ENCODE results near the gene ARHGAP45. TPM values are rescaled to one million over a fixed set of nuclear protein-coding genes. Genes with fewer than 3 reads are reported as not detected.
A peak's percentile ranks its signal among the peaks of the same experiment; 100 is the strongest.

Gene ARHGAP45
- total RNA-seq, 4 donors from 2014 or later = 28.4 to 66.9 (median 38.6) TPM

DNA sequence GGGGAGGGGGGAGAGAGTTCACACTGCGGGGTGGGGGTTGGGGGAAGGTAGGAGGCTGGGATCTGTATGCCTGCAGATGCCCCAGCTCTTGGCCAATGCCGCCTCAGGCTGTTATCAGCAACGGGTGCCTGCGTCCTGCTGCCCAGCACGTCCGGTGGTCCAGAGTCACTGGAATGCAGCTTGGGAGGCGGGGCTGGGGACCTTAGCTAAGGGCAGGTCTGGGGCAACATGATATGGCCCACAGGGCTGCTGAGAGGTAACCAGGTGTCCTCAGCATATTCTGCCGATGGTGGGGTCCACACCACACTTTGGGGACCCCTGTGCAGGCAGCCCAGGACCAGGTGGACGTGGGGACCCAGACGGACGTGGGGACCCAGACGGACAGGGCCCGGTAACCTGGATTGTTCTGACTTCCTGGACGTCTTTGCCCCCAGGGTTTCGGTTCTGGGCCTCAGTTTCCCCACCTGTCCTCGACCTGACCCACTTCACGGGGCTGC, 668 bp upstream of the ARHGAP45 start:
- Histone ChIP-seq H3K27me3 (peaks cover 2 to 59% of the 10 kb centered on the region in 2 donors), H3K36me3 (no peaks in the 10 kb centered on the region), H3K27ac (peak overlapping the region in 1 of 4 donors; percentile 87), H3K9me3 (peaks cover 0 to 4% (median 0%) of the 10 kb centered on the region in 4 donors), H3K4me3 (peak overlapping the region in 2 of 4 donors; percentile 47 to 55), H3K4me1 (peaks cover 0 to 60% (median 19%) of the 10 kb centered on the region in 4 donors)
- WGBS, 2 donors = 34 to 49% methylated on average over 15 to 17 of the region's 17 CpGs
- DNase-seq (ENCODE audit: low spot score in 2 of 2) = no peak
- TF ChIP-seq, protein P1, sequence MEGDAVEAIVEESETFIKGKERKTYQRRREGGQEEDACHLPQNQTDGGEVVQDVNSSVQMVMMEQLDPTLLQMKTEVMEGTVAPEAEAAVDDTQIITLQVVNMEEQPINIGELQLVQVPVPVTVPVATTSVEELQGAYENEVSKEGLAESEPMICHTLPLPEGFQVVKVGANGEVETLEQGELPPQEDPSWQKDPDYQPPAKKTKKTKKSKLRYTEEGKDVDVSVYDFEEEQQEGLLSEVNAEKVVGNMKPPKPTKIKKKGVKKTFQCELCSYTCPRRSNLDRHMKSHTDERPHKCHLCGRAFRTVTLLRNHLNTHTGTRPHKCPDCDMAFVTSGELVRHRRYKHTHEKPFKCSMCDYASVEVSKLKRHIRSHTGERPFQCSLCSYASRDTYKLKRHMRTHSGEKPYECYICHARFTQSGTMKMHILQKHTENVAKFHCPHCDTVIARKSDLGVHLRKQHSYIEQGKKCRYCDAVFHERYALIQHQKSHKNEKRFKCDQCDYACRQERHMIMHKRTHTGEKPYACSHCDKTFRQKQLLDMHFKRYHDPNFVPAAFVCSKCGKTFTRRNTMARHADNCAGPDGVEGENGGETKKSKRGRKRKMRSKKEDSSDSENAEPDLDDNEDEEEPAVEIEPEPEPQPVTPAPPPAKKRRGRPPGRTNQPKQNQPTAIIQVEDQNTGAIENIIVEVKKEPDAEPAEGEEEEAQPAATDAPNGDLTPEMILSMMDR (IDR thresholded peaks at IDR 0.05) = no peak
- TF ChIP-seq POLR2A (IDR thresholded peaks at IDR 0.05) = no peak
- TF ChIP-seq EP300 (IDR thresholded peaks at IDR 0.05) = no peak

DNA sequence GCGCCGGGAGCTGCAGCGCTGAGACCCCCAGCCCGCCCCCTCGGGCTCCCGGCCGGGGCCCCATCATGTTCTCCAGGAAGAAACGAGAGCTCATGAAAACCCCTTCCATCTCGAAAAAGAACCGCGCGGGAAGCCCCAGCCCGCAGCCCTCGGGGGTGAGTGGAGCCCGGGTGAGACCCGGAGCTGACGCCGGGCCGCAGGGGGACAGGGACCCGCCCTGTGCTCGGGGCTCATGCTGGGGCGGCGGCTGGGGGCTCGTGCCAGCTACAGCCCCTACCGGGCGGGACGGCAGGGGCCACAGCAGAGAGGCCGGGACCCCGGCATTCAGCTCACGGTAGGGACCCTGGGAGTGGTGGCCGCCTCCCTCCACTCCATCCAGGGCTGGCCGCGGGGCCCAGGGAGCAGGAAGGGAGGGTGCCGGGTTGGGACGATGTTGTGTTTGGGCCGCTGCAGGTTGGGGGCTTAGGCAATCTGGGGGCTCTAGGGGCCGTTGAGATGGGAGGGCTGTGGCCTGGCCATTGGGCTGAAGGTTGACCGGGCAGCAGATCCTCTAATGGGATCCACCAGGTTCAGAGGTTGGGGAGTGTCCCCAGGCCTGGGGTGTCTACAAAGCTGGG, 482 bp downstream of the ARHGAP45 start:
- DNase-seq (ENCODE audit: low spot score in 2 of 2) = no peak
- H3K36me3 ChIP-seq = no peaks in the 10 kb centered on the region
- 4 to 5% methylated on average over 27 to 29 of the region's 38 CpGs for WGBS, 2 donors
- H3K4me3 ChIP-seq = peak overlapping the region; percentile 25 to 55 (median 42)
- TF ChIP-seq, protein P1 (IDR thresholded peaks at IDR 0.05) = no peak
- no peak for TF ChIP-seq POLR2A (IDR thresholded peaks at IDR 0.05)
- TF ChIP-seq EP300 (IDR thresholded peaks at IDR 0.05) = no peak
- H3K4me1 ChIP-seq = peaks cover 0 to 69% (median 25%) of the 10 kb centered on the region in 4 donors
- H3K27ac ChIP-seq = peak overlapping the region; percentile 5 to 87 (median 48)
- H3K9me3 ChIP-seq = no peaks in the 10 kb centered on the region
- peaks cover 2 to 70% of the 10 kb centered on the region in 2 donors for H3K27me3 ChIP-seq

DNA sequence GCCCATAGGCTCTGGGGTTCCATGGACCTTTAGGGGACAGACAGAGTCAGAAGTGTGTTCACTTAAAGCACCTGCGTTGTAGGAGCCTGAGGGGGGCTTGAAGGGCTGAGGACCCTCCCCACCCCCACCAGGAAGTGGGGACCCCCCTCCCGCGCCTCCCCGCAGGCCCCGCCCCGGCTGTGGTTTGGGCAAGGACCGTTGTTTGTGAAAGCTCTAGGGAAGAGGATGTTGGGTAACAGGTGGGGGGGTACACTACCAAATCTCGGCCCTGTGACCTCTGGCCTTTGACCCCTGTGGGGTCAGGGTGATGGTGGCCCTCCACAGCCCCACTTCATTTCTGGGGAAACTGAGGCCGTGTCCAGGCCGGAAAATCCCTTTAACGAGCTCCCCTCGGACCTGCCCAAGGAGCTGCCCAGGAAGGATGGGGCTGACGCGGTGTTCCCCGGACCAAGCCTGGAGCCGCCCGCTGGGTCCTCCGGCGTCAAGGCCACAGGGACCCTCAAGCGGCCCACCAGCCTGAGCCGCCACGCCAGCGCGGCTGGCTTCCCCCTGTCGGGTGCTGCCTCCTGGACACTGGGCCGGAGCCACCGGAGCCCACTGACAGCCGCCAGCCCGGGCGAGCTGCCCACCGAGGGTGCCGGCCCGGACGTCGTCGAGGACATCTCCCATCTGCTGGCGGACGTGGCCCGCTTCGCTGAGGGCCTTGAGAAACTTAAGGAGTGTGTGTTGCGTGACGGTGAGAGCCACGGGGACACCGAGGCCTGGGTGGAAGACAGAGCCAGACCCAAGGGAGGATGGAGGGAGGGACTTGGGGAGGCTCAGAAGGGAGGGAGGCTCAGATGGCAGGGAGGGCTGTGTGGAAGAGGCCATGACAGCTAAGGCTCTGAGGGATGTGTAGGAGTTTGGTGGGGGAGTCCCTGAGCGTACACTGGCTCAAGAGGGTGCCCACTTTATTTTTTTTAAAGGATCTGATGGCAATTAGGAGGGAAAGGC, 1.3 kb downstream of the ARHGAP45 start:
- Histone ChIP-seq H3K27ac (peak overlapping the region in 2 of 4 donors; percentile 65 to 87), H3K9me3 (no peaks in the 10 kb centered on the region), H3K36me3 (no peaks in the 10 kb centered on the region), H3K27me3 (peaks cover 2 to 75% of the 10 kb centered on the region in 2 donors), H3K4me1 (peaks cover 0 to 69% (median 25%) of the 10 kb centered on the region in 4 donors), H3K4me3 (peak overlapping the region; percentile 25 to 55 (median 42))
- peak in 1 of 2 donors; percentile 48 for DNase-seq (ENCODE audit: low spot score in 2 of 2)
- TF ChIP-seq POLR2A (IDR thresholded peaks at IDR 0.05) (no peak), EP300 (IDR thresholded peaks at IDR 0.05) (peak in 1 of 2 donors; percentile 26)
- TF ChIP-seq, protein P1 (IDR thresholded peaks at IDR 0.05) = no peak
- 65 to 73% methylated on average over 24 to 27 of the region's 45 CpGs for WGBS, 2 donors

DNA sequence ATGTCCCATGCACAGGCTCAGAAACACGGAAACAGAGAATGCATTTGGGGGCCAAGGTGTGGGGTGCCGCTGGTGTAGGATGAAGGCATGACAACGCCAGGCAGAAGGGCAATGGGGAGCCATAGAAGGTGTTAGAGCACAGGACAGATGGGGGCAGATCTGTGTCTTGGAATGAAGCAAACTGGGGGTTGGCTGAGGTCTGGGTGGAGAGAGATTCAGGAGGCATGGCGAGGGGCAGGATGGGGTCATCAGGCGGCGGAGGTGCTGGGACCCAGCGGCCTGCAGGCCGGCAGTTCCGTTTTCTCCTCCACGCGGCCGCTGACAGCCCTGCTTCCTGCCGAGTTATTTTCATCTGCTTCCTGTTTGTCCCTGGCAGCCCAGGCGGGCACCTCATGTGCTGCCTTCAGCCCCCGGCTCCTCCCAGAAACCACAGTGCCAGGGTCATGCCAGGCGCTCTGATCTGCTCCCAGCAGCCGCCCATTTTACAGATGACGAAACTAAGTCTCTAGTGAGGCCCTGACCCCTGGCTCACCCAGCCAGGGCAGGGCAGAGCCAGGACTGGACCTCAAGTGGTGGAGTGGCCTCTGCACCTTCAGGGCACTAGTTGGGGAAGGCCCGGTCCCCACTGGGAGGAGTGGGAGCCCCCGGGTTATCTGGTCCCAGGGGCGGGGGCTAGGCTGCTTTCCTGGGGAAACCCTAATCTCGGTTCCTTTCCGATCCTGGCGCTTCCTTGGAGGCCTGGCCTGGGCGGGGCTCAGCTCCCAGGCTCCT, 2.2 kb downstream of the ARHGAP45 start:
- H3K4me1 ChIP-seq = peaks cover 0 to 73% (median 28%) of the 10 kb centered on the region in 4 donors
- peak in 1 of 2 donors; percentile 59 for TF ChIP-seq EP300 (IDR thresholded peaks at IDR 0.05)
- TF ChIP-seq, protein P1 (IDR thresholded peaks at IDR 0.05) = no peak
- peak overlapping the region in 2 of 4 donors; percentile 42 to 87 for H3K27ac ChIP-seq
- H3K27me3 ChIP-seq = peaks cover 2 to 75% of the 10 kb centered on the region in 2 donors
- peak overlapping the region in 2 of 4 donors; percentile 47 to 55 for H3K4me3 ChIP-seq
- H3K36me3 ChIP-seq = no peaks in the 10 kb centered on the region
- H3K9me3 ChIP-seq = no peaks in the 10 kb centered on the region
- WGBS, 2 donors = 53 to 57% methylated on average over 25 of the region's 25 CpGs
- peak in 1 of 2 donors; percentile 53 for DNase-seq (ENCODE audit: low spot score in 2 of 2)

Measured in tibial nerve (tissue), 4 donors.